Duodenal mucosa (tissue), 2 donors: ENCODE data around the gene SSBP4.

Experiments used
- H3K27ac ChIP-seq: one replicate; pipeline ENCODE4 v1.7.0; 2013; ENCODE audit warnings: low read depth, low read length
- H3K27me3 ChIP-seq, 2 donors: one replicate each; pipeline ENCODE4 v1.7.0; 2013; ENCODE audit warnings: low read length in 2 of 2, control low read depth in 1 of 2; ENCODE audit not compliant: insufficient read depth in 2 of 2, control insufficient read depth in 1 of 2
- H3K36me3 ChIP-seq, 2 donors: one replicate each; pipeline ENCODE4 v1.7.0; 2013; ENCODE audit warnings: low read length in 2 of 2, control low read depth in 1 of 2; ENCODE audit not compliant: insufficient read depth in 2 of 2, control insufficient read depth in 1 of 2
- H3K4me1 ChIP-seq, 2 donors: one replicate each; pipeline ENCODE4 v1.7.0; 2013; ENCODE audit warnings: low read length in 2 of 2, control low read depth in 1 of 2; ENCODE audit not compliant: insufficient read depth in 2 of 2, control insufficient read depth in 1 of 2
- H3K4me3 ChIP-seq, 2 donors: one replicate each; pipeline ENCODE4 v1.7.0; 2013; ENCODE audit warnings: low read length in 2 of 2, low read depth in 1 of 2
- H3K9ac ChIP-seq, 2 donors: one replicate each; pipeline ENCODE4 v1.7.0; 2013; ENCODE audit warnings: low read length in 2 of 2, low read depth in 1 of 2
- H3K9me3 ChIP-seq, 2 donors: one replicate each; pipeline ENCODE4 v1.7.0; 2013; ENCODE audit warnings: low read length in 2 of 2, control low read depth in 1 of 2; ENCODE audit not compliant: control insufficient read depth in 1 of 2

SSBP4 gene

GRCh38 chr19:18438331-18439024 lies 19.3 kb downstream of the SSBP4 start:
- peak overlapping the region in 1 of 2 donors; percentile 21 for H3K4me3 ChIP-seq
- peaks cover 0 to 15% of the 10 kb centered on the region in 2 donors for H3K4me1 ChIP-seq
- H3K27me3 ChIP-seq, result no peaks in the 10 kb centered on the region
- H3K9ac ChIP-seq, result peak overlapping the region in 1 of 2 donors; percentile 25
- no peak overlapping the region for H3K27ac ChIP-seq
- H3K36me3 ChIP-seq, result peaks cover under 1 to 6% of the 10 kb centered on the region in 2 donors
- no peaks in the 10 kb centered on the region for H3K9me3 ChIP-seq

GRCh38 chr19:18439025-18439909 lies 20.1 kb downstream of the SSBP4 start:
- Histone ChIP-seq H3K9me3 (no peaks in the 10 kb centered on the region), H3K9ac (no peak overlapping the region), H3K4me3 (no peak overlapping the region), H3K27ac (no peak overlapping the region), H3K27me3 (no peaks in the 10 kb centered on the region), H3K4me1 (peaks cover 0 to 15% of the 10 kb centered on the region in 2 donors), H3K36me3 (peaks cover 9 to 14% of the 10 kb centered on the region in 2 donors)

GRCh38 chr19:18439910-18440237 lies 20.7 kb downstream of the SSBP4 start:
- Histone ChIP-seq H3K9me3 (no peaks in the 10 kb centered on the region), H3K36me3 (peaks cover 14 to 20% of the 10 kb centered on the region in 2 donors), H3K4me1 (peaks cover 0 to 15% of the 10 kb centered on the region in 2 donors), H3K27me3 (no peaks in the 10 kb centered on the region), H3K27ac (no peak overlapping the region), H3K4me3 (no peak overlapping the region), H3K9ac (no peak overlapping the region)

- Histone ChIP-seq H3K27me3 (no peaks in the 10 kb centered on the region), H3K9ac (no peak overlapping the region), H3K4me1 (peaks cover 0 to 15% of the 10 kb centered on the region in 2 donors), H3K27ac (no peak overlapping the region), H3K9me3 (no peaks in the 10 kb centered on the region), H3K36me3 (peaks cover 14 to 20% of the 10 kb centered on the region in 2 donors), H3K4me3 (no peak overlapping the region)
These were observed 21.2 kb downstream of the SSBP4 start for GRCh38 chr19:18440415-18440877.

GRCh38 chr19:18440936-18441803 lies 22.0 kb downstream of the SSBP4 start:
- Histone ChIP-seq H3K9me3 (no peaks in the 10 kb centered on the region), H3K27me3 (no peaks in the 10 kb centered on the region), H3K4me3 (no peak overlapping the region), H3K9ac (no peak overlapping the region), H3K36me3 (peaks cover 14 to 24% of the 10 kb centered on the region in 2 donors), H3K4me1 (peaks cover 0 to 15% of the 10 kb centered on the region in 2 donors), H3K27ac (no peak overlapping the region)

GRCh38 chr19:18441804-18442788 lies 22.9 kb downstream of the SSBP4 start:
- no peaks in the 10 kb centered on the region for H3K27me3 ChIP-seq
- H3K27ac ChIP-seq, result no peak overlapping the region
- H3K36me3 ChIP-seq, result peaks cover 14 to 33% of the 10 kb centered on the region in 2 donors
- peaks cover 0 to 11% of the 10 kb centered on the region in 2 donors for H3K4me1 ChIP-seq
- no peak overlapping the region for H3K9ac ChIP-seq
- no peak overlapping the region for H3K4me3 ChIP-seq
- H3K9me3 ChIP-seq, result no peaks in the 10 kb centered on the region

- Histone ChIP-seq H3K4me1 (peaks cover 0 to 7% of the 10 kb centered on the region in 2 donors), H3K9me3 (no peaks in the 10 kb centered on the region), H3K27ac (no peak overlapping the region), H3K27me3 (no peaks in the 10 kb centered on the region), H3K36me3 (peaks cover 14 to 40% of the 10 kb centered on the region in 2 donors), H3K4me3 (no peak overlapping the region), H3K9ac (no peak overlapping the region)
These were observed 23.7 kb downstream of the SSBP4 start for GRCh38 chr19:18442941-18443340.

- no peaks in the 10 kb centered on the region for H3K9me3 ChIP-seq
- no peaks in the 10 kb centered on the region for H3K27me3 ChIP-seq
- H3K27ac ChIP-seq, result no peak overlapping the region
- no peak overlapping the region for H3K9ac ChIP-seq
- no peak overlapping the region for H3K4me3 ChIP-seq
- peaks cover 18 to 45% of the 10 kb centered on the region in 2 donors for H3K36me3 ChIP-seq
- peaks cover 0 to 4% of the 10 kb centered on the region in 2 donors for H3K4me1 ChIP-seq
These were observed 24.2 kb downstream of the SSBP4 start for GRCh38 chr19:18443406-18443805.

- Histone ChIP-seq H3K4me3 (no peak overlapping the region), H3K27ac (no peak overlapping the region), H3K27me3 (no peaks in the 10 kb centered on the region), H3K4me1 (peaks cover 0 to 3% of the 10 kb centered on the region in 2 donors), H3K9me3 (no peaks in the 10 kb centered on the region), H3K9ac (no peak overlapping the region), H3K36me3 (peaks cover 21 to 49% of the 10 kb centered on the region in 2 donors)
These were observed 24.6 kb downstream of the SSBP4 start for GRCh38 chr19:18443831-18444230.
